Measurements from ENCODE around the gene PANX3. TPM values are rescaled to one million over a fixed set of nuclear protein-coding genes. Genes with fewer than 3 reads are reported as not detected.

Gene PANX3
- total RNA-seq, 1 experiment from 2014 or later = not detected

- Histone ChIP-seq H4K20me1 (ENCODE audit: control insufficient read depth, insufficient read depth, insufficient read length) (no peaks in the 10 kb centered on the region), H3K27me3 (ENCODE audit: insufficient read depth, low read length) (no peaks in the 10 kb centered on the region), H2BK15ac (ENCODE audit: low read depth, low read length) (no peak overlapping the region), H3K23ac (ENCODE audit: insufficient read length, low read depth, low read length) (no peak overlapping the region), H4K5ac (ENCODE audit: insufficient read length, low read depth, low read length) (no peak overlapping the region), H3K27ac (ENCODE audit: insufficient read length, low read depth, low read length) (no peak overlapping the region), H3K4ac (ENCODE audit: low read depth, low read length) (no peak overlapping the region), H4K91ac (ENCODE audit: insufficient read length, low read depth, low read length) (no peak overlapping the region), H4K8ac (replicated peaks; ENCODE audit: insufficient read length, low read depth, low read length) (no peak overlapping the region), H3K23me2 (ENCODE audit: insufficient read length, low read depth, low read length, poor library complexity, severe bottlenecking) (no peaks in the 10 kb centered on the region), H2BK120ac (ENCODE audit: low read depth, low read length, poor library complexity, severe bottlenecking) (no peak overlapping the region), H2BK5ac (ENCODE audit: insufficient read length, low read length) (no peak overlapping the region), H3K9me3 (ENCODE audit: control insufficient read depth, low read depth, low read length) (no peaks in the 10 kb centered on the region), H2AFZ (ENCODE audit: low read length) (no peak overlapping the region), H3K56ac (ENCODE audit: insufficient read length, low read depth, low read length) (no peak overlapping the region), H3T11ph (ENCODE audit: low read length) (no peak overlapping the region), H3K4me1 (ENCODE audit: insufficient read depth, low read length) (no peaks in the 10 kb centered on the region), H3K79me2 (ENCODE audit: insufficient read depth, low read length) (no peaks in the 10 kb centered on the region), H2AK5ac (ENCODE audit: insufficient read length, low read length) (no peak overlapping the region), H3K14ac (ENCODE audit: insufficient read depth, low read length) (no peak overlapping the region), H3K79me1 (ENCODE audit: insufficient read depth, low read depth, low read length, poor library complexity, severe bottlenecking) (no peaks in the 10 kb centered on the region), H3K9ac (ENCODE audit: extremely low read depth, insufficient read length, low read length) (no peak overlapping the region), H3K4me2 (ENCODE audit: insufficient read depth, insufficient read length, low read length) (no peak overlapping the region), H3K18ac (ENCODE audit: insufficient read length, low read depth, low read length) (no peak overlapping the region), H2BK20ac (ENCODE audit: low read depth, low read length, poor library complexity, severe bottlenecking) (no peak overlapping the region), H2BK12ac (ENCODE audit: insufficient read length, low read depth, low read length) (no peak overlapping the region)
- no CpG with 5 or more reads among the region's 3 CpGs for WGBS (ENCODE audit: extremely low coverage, insufficient read length, low lambda C conversion rate)
- DNase-seq = no peak
- no peak for TF ChIP-seq CTCF (conservative IDR thresholded peaks at IDR 0.05)
- no peaks in the 10 kb centered on the region for H3K4me1 Mint-ChIP-seq
- no peak overlapping the region for H3K4me3 Mint-ChIP-seq
- peak overlapping the region in 1 of 3 experiments; percentile 44; a peak in 1 of 7 replicates for H3K27ac Mint-ChIP-seq
- no peaks in the 10 kb centered on the region for H3K36me3 Mint-ChIP-seq (ENCODE audit: insufficient read depth in 1 of 3, low read depth in 3 of 3)
- H3K27me3 Mint-ChIP-seq (ENCODE audit: low read depth) = no peaks in the 10 kb centered on the region; the same call in 1 of the 2 replicates
- no peaks in the 10 kb centered on the region for H3K9me3 Mint-ChIP-seq
Observed at GRCh38 chr11:124612045-124612444, 817 bp downstream of the PANX3 start.
